PC-3 (cell line): ENCODE results near the gene PCNA. TPM values are rescaled to one million over a fixed set of nuclear protein-coding genes. Genes with fewer than 3 reads are reported as not detected.

Experiments
- ATAC-seq: fragments of 200-7000 bp; cut with Tn5 transposase; 2 replicates; pipeline ENCODE4 v1.9.1; 2020; ENCODE audit warnings: mild to moderate bottlenecking, moderate library complexity
- BruUV-seq: library from RNA; stranded (reverse); fragments of 400-500 nt; replicated peaks from 2 replicates; lab custom pipeline; 2021; lab: Mats Ljungman, UMichigan
- CTCF ChIA-PET: fragments of 300-600 bp; sonication (Branson Sonifier 250); formaldehyde crosslinking; loops from one replicate; lab custom pipeline; 2022; ENCODE audit warnings: antibody characterized with exemption; lab: Charles Lee
- POLR2A ChIA-PET: fragments of 300-600 bp; sonication (Branson Sonifier 250); formaldehyde crosslinking; loops from one replicate; lab custom pipeline; 2022; ENCODE audit warnings: antibody characterized with exemption; ENCODE audit not compliant: unreplicated experiment; lab: Charles Lee
- DNase-seq: peaks from one replicate; pipeline ENCODE4 v3.0.0-alpha.2; 2015
- H2AFZ ChIP-seq: fragments of 300-600 bp; sonication (generic); 2 replicates; pipeline ENCODE4 v1.6.0; 2016; ENCODE audit warnings: antibody characterized with exemption, low read length
- H3F3A ChIP-seq: fragments of 300-600 bp; sonication (generic); one replicate; pipeline ENCODE4 v1.6.0; 2017; ENCODE audit warnings: antibody characterized with exemption, low read length, control low read depth, mild to moderate bottlenecking; ENCODE audit not compliant: unreplicated experiment
- H3K27ac ChIP-seq: fragments of 300-600 bp; sonication (generic); 2 replicates; pipeline ENCODE4 v1.5.1; 2016; ENCODE audit warnings: mild to moderate bottlenecking, low read length
- H3K27me3 ChIP-seq: fragments of 300-600 bp; sonication (generic); 2 replicates; pipeline ENCODE4 v1.6.1; 2016; ENCODE audit warnings: low read length, mixed read lengths
- H3K36me3 ChIP-seq: fragments of 300-600 bp; sonication (generic); 2 replicates; pipeline ENCODE4 v1.6.1; 2016; ENCODE audit warnings: low read depth, mixed run types, low read length, mixed read lengths
- H3K4me1 ChIP-seq: fragments of 300-600 bp; sonication (generic); 2 replicates; pipeline ENCODE4 v1.5.1; 2016; ENCODE audit warnings: low read length; ENCODE audit not compliant: insufficient read depth
- H3K4me2 ChIP-seq: fragments of 300-600 bp; sonication (generic); 2 replicates; pipeline ENCODE4 v1.6.0; 2016; ENCODE audit warnings: low read length
- H3K4me3 ChIP-seq: fragments of 300-600 bp; sonication (generic); 2 replicates; pipeline ENCODE4 v1.5.1; 2016; ENCODE audit warnings: mild to moderate bottlenecking, low read length, mixed read lengths
- H3K79me2 ChIP-seq: fragments of 300-600 bp; sonication (generic); 2 replicates; pipeline ENCODE4 v1.6.1; 2017; ENCODE audit warnings: low read length, mixed read lengths
- H3K9ac ChIP-seq: fragments of 300-600 bp; sonication (generic); 2 replicates; pipeline ENCODE4 v1.6.0; 2016; ENCODE audit warnings: mild to moderate bottlenecking, low read length
- H3K9me2 ChIP-seq: fragments of 300-600 bp; sonication (generic); replicated peaks from 2 replicates; pipeline ENCODE4 v1.6.1; 2016; ENCODE audit warnings: mixed run types, low read length, mixed read lengths
- H3K9me3 ChIP-seq: fragments of 300-600 bp; sonication (generic); 2 replicates; pipeline ENCODE4 v1.6.1; 2016; ENCODE audit warnings: low read length, mixed read lengths
- H4K20me1 ChIP-seq: fragments of 300-600 bp; sonication (generic); 2 replicates; pipeline ENCODE4 v1.6.1; 2016; ENCODE audit warnings: low read length, mixed read lengths
- CTCF ChIP-seq: fragments of 300-600 bp; sonication (generic); conservative IDR thresholded peaks from 2 replicates; pipeline ENCODE4 v1.5.1; 2017; ENCODE audit warnings: antibody characterized with exemption, low read depth, mild to moderate bottlenecking, low read length
- EZH2 ChIP-seq: fragments of 300-600 bp; sonication (generic); IDR thresholded peaks from one replicate; pipeline ENCODE4 v1.6.1; 2017; ENCODE audit warnings: antibody characterized with exemption, mild to moderate bottlenecking, low read length; ENCODE audit not compliant: unreplicated experiment
- EZH2phosphoT487 ChIP-seq: fragments of 300-600 bp; sonication (generic); IDR thresholded peaks from 2 replicates; pipeline ENCODE4 v1.6.1; 2018; ENCODE audit warnings: mild to moderate bottlenecking, antibody characterized with exemption, low read length, borderline replicate concordance
- intact Hi-C: fragments of 100-400 bp; cut with micrococcal nuclease; formaldehyde crosslinking; loops from 2 replicates; pipeline ENCODE4 v1.9.0; 2023
- total RNA-seq: library from RNA; depleted of rRNA; stranded (reverse); fragments of >200 nt; gene quantifications from 2 replicates; pipeline ENCODE4 v1.2.3, GENCODE V29; 2014

PCNA gene
- total RNA-seq, 1 experiment from 2014 or later = 286 TPM

- H3K4me2 ChIP-seq = peak overlapping the region; percentile 80
- no peaks in the 10 kb centered on the region for H3K27me3 ChIP-seq
- H2AFZ ChIP-seq = peak overlapping the region; percentile 87
- H3F3A ChIP-seq = no peaks in the 10 kb centered on the region
- no peak overlapping the region for H3K27ac ChIP-seq
- DNase-seq (no peak), ATAC-seq (no peak)
- POLR2A ChIA-PET = interaction anchor here (1.4 kb wide), 1 partner anchor 40 kb away, joined by 5 read pairs; no protein-coding TSS in a partner anchor
- 0 out of 2 replicates have a peak, but pooled peaks cover 4% of the 10 kb centered on the region for H4K20me1 ChIP-seq
- no peaks in the 10 kb centered on the region for H3K9me2 ChIP-seq
- no peaks in the 10 kb centered on the region for H3K9me3 ChIP-seq
- peaks cover 15% of the 10 kb centered on the region for H3K4me1 ChIP-seq
- intact Hi-C loops = no loop called here
- H3K79me2 ChIP-seq = peaks cover 55% of the 10 kb centered on the region
- CTCF ChIA-PET = interaction anchor here (3.4 kb wide), 1 partner anchor 64 kb away, joined by 161 read pairs; no protein-coding TSS in a partner anchor
- H3K36me3 ChIP-seq = no peaks in the 10 kb centered on the region
- peak overlapping the region; percentile 87 for H3K4me3 ChIP-seq
- no peak for TF ChIP-seq CTCF
- no peak for TF ChIP-seq EZH2phosphoT487
- no peak for TF ChIP-seq EZH2
- peak overlapping the region; percentile 85 for H3K9ac ChIP-seq
- BruUV-seq = TSS peak; percentile 65
Observed at GRCh38 chr20:5127859-5128424, 8.2 kb upstream of the PCNA start.

DNA sequence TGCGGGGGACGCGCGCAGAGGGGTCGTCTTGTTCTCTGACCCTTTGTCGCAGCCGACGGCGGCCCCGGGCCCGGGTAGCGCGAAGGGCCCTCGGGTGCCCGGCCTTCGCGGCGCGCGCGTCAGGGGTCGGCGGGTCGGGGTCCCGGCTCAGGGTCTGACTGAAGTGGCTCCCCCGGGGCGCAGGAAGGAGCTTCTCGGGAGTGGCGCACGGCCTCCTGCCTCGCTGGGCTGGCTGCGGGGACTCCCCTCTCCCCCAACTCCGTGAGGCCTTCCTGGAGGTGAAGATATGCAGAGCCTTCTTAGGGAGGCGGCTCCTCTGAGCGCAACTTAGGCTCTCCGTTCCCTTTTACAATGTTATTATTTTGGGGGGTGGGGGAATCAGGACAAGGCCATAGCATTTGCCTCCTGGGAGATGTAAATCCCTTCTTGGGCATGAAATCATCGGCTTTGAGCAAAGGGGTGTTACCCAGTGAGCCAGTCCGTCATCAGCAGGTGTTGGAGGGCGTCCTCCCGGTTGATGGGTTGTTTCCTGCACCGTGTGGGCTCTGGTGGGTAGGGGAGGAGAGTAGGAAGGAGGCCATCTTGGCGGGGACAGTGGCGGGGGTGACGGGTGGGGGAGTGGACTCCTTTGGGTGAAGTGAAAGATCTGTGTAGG lies 7.6 kb upstream of the PCNA start:
- intact Hi-C loops = no loop called here
- peak overlapping the region; percentile 87 for H3K4me3 ChIP-seq
- peaks cover 50% of the 10 kb centered on the region for H3K79me2 ChIP-seq
- ATAC-seq = peak; percentile 21
- no TSS peak for BruUV-seq
- H2AFZ ChIP-seq = peak overlapping the region; percentile 87
- peak; percentile 54 for DNase-seq
- H3K9me2 ChIP-seq = no peaks in the 10 kb centered on the region
- H3K27me3 ChIP-seq = no peaks in the 10 kb centered on the region
- TF ChIP-seq EZH2phosphoT487 (no peak), CTCF (no peak)
- 0 out of 2 replicates have a peak, but pooled peaks cover 4% of the 10 kb centered on the region for H4K20me1 ChIP-seq
- ChIA-PET POLR2A (interaction anchor here (0.6 to 1.5 kb wide), 4 partner anchors 26 to 76 kb away, joined by 3 to 13 read pairs (median 4); no protein-coding TSS in a partner anchor), CTCF (interaction anchor here (0.6 to 3.4 kb wide), 13 partner anchors 12 to 527 kb away, joined by 3 to 161 read pairs (median 9); no protein-coding TSS in a partner anchor)
- no peaks in the 10 kb centered on the region for H3K36me3 ChIP-seq
- no peaks in the 10 kb centered on the region for H3K9me3 ChIP-seq
- H3K27ac ChIP-seq = peak overlapping the region; percentile 44
- H3K4me2 ChIP-seq = peak overlapping the region; percentile 80
- H3K9ac ChIP-seq = peak overlapping the region; percentile 85
- no peaks in the 10 kb centered on the region for H3F3A ChIP-seq
- peaks cover 15% of the 10 kb centered on the region for H3K4me1 ChIP-seq
